HG02798 (cell line): ENCODE measurements around the gene IMPDH1.

Experiments used
- ATAC-seq: cut with Tn5 transposase; IDR thresholded peaks from one replicate; pipeline ENCODE4 v1.9.1; 2021; ENCODE audit warnings: mild to moderate bottlenecking; ENCODE audit not compliant: unreplicated experiment, poor library complexity

Gene IMPDH1

DNA sequence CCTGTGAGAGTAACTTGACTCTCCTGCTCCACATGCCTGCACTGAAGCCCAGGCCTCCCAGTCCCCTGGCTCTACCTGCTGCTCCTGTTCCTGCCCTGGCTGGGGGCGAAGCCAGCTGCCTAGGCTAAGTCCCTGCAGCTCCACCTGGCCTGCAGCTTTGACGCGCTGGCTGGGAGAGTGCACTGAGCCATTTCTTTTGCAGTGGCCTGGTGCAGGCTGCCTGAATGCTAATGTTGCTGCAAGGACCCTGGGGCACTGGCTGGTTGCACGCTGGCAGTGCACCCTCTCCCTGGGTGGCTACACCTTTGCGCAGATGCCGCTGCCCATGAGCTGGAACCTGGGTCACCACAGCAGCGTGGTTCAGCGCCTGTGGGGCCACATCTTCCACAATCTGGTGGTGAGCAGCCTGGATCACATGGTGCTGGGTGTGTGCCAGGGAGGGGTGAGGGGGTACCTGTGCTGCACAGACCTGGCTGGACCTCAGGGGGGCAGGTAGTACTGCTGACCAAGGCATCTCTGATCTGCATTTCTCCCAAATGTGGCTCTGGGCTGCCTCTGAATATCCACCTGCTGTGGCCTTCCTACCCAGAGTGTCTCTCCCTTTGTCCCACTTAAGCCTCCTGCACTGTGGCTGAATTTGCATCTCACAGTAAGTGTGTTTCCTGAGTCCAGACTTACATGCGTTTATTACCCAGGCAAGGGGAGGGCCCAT is 20.0 kb downstream of the IMPDH1 start:
- ATAC-seq = no peak

DNA sequence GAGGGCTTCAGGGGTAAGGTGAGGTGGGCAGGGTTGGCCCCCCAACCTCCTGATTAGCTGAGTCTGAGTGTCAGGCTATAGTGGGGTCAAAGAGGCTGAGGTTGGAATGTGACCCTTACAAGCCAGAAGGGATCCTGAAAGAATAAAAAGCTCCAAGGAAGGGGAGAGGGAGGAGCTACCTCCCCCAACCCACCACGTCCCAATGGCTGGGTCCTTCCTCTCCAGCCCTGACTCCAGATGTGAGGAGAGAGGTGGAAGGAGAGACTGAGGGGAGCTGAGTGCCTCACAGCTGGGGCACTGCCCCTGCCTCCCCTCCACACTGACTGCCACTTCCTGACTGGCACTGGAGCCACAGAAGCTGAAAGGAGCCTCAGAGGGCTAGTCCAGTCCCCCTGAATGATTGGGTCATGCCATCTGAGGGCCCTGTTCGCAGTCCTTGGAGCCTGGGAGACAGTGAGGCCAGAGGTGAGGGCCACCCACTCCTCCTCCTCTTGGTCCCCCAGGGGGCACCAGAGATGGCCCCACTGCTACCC is 20.6 kb downstream of the IMPDH1 start:
- no peak for ATAC-seq

DNA sequence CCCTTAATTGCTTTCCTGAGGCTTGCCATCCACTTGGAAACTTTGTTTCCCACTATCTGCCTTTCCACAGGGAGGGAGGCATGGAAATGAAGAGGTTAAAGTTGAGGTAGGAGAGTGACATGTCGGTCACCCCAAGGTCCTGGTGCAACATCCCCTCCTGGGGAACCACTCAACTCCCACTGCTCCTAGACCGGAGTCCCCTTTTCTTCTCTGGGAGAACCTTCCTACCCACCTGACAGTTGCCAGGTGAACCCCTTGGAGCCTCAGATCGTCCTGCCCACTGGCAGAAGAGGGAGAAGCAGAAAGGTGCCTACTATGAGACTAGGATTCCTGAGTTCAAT is 21.7 kb downstream of the IMPDH1 start:
- ATAC-seq = no peak

DNA sequence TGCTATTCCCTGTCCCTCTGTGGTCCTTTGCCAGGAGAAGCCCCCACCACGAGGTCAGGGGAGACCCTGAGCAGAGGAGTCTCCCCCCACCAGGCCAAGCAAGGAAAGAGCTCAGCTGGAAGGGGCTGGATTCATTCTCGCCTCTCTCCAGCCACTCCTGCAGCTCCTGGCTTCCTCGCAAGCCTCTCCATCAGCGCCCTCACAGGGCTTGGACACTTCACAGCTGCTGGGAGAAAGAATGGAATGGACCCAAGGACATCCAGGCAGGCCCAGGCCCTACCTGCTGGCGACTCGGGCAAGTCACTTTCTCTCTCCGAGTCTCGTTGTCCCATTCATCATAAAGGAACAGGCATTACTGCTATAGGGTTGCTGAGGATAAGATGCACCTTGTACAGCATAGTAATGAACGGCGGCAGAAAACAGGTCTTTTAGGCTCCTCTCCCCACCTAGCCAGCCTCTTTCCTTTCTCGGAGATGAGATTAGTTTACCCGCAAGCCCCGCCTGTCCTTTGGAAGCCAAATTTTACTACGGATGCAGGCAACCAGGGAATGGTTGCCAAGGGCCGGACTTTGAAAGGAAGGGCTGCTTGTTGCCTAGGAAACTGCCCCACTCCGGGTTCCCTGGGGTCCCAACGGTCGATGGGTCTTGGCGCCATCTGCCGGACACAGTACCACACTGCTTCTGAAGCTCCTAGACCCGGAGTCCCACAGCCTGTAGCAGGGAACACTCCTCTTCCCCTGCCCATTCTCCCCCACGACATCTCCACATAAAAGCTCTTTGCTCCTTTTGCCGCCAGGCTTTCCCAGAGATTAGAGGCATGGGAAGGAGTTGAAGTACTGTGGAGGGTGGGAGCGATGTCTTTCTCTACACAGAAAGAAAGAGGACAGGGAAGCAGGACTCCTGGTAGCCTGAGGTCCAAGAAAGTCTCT is 22.3 kb downstream of the IMPDH1 start:
- peak; percentile 76 for ATAC-seq

DNA sequence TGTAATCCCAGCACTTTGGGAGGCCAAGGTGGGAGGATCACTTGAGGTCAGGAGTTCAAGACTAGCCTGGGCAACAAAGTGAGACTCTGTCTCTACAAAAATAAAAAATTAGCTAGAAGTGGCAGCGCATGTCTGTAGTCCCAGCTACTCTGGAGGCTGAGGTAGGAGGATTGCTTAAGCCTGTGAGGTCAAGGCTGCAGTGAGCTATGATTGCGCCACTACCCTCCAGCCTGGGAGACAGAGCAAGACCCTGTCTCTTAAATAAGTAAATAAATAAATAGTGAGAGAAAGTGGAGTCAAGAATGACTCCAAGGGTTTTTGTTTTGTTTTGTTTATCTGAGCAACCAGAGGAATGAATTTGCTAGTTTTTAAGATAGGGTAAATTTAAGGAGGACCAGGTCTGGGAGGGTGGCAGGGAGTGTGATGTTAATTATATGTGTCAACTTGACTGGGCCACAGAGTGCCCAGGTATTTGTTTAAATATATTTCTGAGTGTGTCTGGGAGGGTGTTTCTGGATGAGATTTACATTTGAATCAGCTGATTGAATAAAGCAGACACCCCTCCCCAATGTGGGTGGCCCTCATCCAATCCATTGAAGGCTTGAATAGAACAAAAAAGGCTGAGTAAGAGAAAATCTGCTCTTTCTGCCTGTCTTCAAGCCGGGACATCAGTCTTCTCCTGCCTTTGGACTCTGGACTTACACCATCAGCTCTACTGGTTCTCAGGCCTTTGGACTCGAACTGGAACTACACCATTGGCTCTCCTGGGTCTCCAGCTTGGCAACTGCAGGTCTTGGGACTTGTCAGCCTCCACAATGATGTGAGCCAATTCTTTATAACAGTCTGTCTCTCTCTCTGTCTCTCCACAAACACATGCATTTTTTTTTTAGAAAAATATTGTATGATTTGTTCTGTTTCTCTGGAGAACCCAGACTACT is 23.5 kb downstream of the IMPDH1 start:
- no peak for ATAC-seq

DNA sequence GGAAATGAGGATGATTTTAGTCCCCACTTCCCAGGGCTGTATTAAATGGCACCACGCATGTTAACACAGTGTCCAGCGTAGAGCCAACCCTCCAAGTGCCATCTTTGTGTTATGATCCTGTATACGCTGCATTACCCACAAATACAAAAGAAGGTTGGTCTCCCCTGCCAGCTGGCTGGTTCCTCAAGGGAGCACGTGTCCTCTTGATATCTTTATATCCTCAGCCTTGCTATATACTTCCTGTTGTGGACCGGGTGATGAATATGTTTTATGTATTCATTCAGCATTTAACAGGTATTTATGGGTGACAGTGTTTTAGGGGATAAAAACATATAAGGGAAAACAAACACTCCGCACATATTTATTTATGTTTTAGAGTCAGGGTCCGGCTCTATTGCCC is 25.1 kb downstream of the IMPDH1 start:
- no peak for ATAC-seq

DNA sequence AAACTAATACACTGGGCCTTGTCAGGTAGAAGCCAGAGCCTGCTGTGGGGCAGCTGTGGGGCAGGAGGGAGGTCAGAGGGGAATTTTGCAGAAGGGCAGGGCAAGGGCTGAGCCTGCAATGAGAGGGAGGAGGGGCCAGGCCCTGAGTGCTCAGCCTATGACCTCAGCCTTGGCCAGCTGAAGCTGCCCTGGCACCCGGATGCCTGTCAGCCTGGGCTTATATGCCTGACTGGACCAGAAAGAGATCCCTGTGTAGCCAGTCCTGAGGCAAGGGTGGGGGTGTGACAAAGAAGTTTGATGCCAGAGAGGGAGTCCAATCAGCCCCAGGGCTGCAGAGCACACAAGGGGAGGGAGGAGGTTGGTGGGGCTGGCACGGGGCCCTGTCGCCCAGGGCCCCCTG is 26.0 kb downstream of the IMPDH1 start:
- no peak for ATAC-seq

DNA sequence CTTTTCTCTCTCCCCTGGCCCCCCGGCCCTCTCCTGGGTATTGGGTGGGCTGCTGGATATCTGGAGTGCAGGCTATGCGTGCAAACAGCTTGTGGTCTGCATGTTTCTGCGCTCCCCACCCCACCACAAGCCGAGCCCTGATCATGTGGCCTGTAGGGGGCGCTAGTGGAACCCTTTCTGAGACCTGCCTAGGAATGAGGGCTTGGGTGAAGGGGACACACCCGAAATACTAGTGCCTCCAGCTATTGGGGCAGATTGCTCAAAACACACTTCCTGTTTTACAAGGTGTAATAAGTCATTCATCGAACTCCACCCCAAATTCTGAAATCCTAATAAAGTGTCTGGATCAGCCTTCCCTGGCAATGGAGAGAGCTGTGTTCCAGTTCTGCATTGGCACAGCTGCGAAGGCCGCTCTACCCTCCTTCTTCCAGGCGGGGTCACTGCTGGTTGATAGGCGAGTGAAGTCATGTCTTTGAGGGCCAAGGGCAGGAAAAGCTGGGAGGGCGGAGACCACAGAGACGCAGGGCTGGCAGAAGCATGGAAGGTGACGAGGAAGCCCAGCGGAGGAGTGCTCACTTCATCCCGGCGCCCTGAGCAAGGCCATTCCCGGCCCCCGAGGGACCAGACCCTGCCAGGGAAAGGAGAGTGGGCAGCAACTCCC is 28.5 kb downstream of the IMPDH1 start:
- no peak for ATAC-seq

DNA sequence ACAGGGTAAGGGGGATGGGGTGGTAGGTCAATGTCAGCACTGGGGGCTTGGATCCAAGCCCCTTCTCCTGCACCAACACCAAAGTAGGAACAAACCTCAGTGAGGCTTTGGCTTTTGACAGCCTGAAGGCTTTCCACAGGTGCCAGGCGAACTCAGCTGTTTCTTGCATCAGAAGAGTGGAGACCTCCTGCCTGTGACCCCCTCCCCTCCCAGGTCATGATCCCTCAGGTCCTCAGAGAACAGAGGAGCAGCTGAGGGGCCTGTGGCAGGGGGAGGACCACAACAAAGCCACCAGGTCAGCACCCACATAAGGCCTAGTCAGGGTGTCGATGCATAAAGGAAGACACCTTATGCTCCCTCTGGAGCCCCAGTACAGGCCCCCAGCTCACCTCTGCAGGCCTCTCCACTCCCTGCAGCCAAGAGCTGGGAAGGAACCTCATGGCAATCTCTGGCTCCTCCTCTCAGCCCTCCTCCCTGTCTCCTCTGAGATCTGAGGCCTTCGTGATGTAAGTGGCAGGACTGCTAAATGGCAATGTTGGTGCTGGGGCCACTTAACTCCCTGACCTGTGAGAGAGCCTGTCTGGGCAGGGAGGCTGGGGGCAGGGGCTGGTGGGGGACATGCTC is 29.2 kb downstream of the IMPDH1 start:
- no peak for ATAC-seq

DNA sequence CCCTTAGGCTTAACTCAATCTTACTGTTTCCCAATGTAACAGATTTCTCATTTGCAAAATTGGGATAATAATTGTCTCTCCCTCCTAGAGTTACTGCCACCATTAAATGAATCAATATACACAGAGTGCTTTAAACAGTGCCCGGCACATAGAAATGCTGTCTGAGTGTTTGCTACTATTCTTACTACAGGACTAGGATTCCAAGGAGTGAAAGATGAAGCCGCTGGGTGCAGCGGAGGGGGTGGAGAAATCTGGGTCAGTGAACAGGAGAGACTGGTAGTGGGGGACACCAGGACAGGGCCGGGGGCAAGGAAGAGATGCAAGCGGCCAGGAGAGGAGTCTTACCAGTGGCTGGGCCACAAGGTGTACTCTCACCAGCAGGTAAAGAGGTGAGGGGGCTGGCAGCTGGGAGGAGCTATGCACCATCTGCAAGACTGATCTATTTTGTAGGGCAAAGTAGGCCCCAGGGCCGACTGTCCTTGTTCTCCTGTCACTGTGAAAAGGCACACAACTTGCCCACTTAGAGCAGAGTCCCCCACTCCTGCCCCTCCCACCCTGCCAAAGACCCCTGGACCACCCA is 29.8 kb downstream of the IMPDH1 start:
- no peak for ATAC-seq

DNA sequence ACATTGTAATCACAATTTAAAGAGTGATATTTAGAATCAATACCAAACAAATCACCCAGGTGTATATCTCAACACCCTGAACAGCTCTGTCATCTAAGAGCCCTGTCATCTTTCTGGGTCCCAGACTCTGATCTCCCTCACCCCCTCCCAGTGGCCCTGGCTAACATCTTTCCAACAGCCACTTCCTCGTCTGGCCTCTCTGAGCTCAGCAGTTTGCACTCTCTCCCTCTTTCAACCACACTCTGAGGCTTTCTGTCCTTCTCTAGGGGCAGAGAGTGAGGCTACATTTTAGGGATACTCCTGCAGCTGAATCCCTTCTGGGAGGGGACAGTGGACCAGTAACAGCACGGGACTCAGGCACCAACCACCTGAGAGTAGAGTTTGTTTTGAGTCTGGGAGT is 31.1 kb downstream of the IMPDH1 start:
- ATAC-seq = no peak

DNA sequence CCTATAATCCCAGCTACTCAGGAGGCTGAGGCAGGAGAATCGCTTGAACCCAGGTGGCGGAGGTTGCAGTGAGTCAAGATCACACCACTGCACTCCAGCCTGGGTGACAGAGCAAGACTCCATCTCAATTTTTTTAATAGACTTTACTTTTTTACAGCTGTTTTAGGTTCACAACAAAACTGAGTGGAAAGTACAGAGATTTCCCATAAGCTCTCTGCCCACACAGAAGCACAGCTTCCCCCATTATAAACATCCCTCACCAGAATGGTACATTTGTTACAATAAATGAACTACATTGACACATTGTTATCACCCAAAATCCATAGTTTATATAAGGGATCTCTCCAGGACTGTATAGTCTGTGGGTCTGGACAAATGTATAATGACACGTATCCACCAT is 33.7 kb downstream of the IMPDH1 start:
- ATAC-seq = no peak

DNA sequence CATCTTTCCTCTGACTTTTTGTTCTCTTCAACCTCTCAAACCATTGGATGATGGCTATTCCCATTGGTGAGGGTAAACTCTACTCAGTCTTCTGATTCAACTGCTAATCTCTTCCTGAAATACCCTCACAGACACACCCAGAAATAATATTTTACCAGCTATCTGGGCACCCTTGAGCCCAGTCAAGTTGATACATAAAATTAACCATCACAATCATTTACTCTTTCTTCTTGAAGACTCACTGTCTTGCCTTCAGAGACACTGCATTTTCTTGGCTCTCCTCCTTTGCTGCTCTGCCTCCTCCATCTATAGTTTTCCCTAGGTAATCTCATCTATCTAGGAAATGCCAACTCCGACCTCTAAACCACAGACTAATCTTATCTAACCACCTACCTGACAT is 35.7 kb downstream of the IMPDH1 start:
- ATAC-seq = no peak

DNA sequence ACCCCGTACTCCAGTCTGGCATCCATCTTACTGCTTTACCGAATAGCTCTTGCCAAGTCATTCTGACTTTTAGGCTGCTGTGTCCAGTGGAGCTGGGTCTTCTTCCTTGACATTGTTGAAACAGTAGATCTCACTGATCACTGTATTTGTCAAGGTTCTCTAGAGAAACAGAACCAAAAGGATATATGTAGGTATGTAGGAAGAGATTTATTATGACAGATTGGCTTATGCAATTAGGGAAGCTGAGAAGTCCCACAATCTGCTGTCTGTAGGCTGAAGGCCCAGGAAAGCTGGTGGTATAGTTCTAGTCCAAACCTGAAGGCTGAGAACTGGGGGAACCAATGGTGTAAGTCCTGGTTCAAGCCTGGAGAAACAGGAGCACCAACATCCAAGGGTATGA is 36.2 kb downstream of the IMPDH1 start:
- no peak for ATAC-seq

DNA sequence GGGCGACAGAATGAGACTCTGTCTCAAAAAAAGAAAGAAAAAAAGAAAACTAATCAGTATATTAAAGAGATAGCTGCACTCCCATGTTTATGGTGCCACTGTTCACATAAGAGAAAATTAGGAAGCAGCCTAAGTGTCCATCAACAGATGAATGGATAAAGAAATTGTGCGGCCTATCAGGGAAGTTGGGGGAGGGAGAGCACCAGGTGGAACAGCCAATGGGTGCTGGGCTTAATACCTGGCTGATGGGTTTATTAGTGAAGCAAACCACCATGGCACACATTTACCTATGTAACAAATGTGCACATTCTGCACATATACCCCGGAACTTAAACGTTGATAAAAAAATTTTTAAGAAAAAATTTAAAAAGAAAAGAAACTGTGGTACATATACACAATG is 39.3 kb downstream of the IMPDH1 start:
- no peak for ATAC-seq

DNA sequence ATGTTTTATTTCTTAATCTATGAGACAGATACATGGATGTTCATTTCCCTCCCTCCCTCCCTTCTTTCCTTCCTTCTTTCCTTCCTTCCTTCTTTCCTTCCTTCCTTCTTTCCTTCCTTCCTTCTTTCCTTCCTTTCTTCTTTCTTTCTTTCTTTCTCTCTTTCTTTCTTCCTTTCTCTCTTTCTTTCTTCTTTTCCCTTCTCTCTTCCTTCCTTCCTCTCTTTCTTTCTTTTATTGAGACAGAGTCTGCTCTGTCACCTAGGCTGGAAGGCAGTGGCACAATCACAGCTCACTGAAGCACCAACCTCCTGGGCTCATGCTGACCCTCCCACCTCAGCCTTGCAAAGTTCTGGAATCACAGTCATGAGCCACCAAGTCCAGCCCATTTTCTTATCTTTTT is 42.8 kb downstream of the IMPDH1 start:
- no peak for ATAC-seq

DNA sequence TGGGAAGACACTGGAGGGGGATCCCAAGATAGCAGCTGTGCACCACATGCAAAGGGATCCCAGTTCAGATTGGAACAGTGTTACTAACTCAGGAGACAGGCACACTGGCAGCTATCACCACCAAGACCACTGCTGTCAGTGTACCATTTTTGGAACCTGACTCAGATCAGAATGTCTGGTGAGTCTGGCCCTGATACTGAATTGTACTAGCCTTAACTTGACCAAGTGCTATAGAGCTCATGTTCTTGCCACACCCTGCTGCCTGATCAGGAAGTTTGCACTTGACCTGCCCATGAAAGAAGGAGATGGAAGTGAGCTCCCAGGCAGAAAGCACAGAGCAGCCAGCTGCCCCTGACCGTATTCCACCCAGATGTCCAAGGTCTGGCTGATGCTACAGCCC is 43.5 kb downstream of the IMPDH1 start:
- ATAC-seq = no peak

DNA sequence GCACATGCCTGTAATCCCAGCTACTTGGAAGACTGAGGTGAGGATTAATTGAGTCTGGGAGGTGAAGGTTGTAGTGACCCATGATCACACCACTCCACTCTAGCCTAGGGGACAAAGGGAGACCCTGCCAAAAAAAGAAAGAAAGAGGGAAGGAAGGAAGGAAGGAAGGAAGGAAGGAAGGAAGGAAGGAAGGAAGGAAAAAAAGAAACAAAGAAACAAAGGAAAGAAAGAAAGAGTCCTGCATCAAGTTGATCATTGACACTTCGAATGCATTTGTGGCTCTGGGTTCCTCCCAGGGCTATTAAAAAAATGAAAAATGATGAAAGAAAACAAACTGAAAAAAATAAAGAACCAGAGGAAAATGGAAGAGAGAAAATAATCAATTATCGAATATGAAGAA is 44.4 kb downstream of the IMPDH1 start:
- no peak for ATAC-seq

DNA sequence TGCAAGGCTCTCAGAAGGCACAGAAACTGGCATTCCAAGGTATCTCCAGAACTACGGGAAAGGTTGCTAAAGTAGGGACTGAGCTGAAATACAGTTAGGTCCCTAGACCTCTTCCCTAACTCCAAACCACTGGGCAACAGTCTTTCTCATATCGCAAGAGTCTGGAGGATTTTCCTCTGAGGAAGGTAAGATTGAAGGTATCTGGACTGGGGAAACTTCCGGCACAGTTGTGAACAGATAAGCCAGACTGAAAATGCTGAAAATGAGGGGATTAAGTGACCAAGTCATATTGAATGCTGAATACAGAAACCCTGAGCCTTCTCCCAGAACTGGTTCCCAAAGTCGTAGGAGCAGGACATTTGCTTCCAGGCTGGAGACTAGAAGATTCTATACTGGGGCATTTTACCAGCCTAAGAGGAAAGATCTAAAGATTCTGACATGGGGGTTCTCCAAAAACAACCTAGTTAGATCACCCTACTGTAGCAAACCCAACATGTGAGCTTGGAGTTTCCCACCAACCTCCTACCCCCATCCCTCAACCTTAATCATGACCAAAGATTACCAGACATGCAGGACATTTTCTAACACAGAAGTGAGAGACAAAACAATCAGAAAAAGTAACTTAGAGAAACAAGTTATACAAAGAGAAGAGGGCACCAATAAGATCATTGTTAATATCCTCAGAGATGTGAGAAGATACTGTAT is 45.5 kb downstream of the IMPDH1 start:
- ATAC-seq = no peak
